ENCODE measurements around the gene MLXIPL. TPM values are rescaled to one million over a fixed set of nuclear protein-coding genes. Genes with fewer than 3 reads are reported as not detected.
"Not testable (repeated sequence)": the region's sequence is repeated elsewhere in the genome, so short reads cannot be mapped to it uniquely, and the experiment has no call there.

MLXIPL gene
- total RNA-seq: not detected in 2 replicates

GRCh38 chr7:73623798-73624668 is at the start of gene MLXIPL:
MLXIPL (minus strand) TSS chr7:73624522; CDS start chr7:73624492, 30 bp downstream.
- Mint-ChIP-seq H3K36me3 (ENCODE audit: low read depth) (no peaks in the 10 kb centered on the region), H3K27me3 (peaks cover 55% of the 10 kb centered on the region), H3K4me1 (peaks cover 4% of the 10 kb centered on the region), H3K4me3 (peak within 1 kb of the TSS; percentile 34), H3K9me3 (no peaks in the 10 kb centered on the region), H3K27ac (no peak within 1 kb of the TSS)
- peak; percentile 88 for DNase-seq
- intact Hi-C loops (cut with micrococcal nuclease): loop anchor here (1.0 kb wide), 1 partner anchor 43 kb away; the partner anchor contains the start of gene VPS37D

GRCh38 chr7:73671857-73672445 is 47.6 kb upstream of the MLXIPL start:
- intact Hi-C loops (cut with micrococcal nuclease): no loop called here

GRCh38 chr7:73671322-73671661 is 47.0 kb upstream of the MLXIPL start:
- intact Hi-C loops (cut with micrococcal nuclease): no loop called here
- Mint-ChIP-seq H3K27ac (no peak overlapping the region), H3K4me1 (peaks cover 9% of the 10 kb centered on the region), H3K9me3 (no peaks in the 10 kb centered on the region), H3K27me3 (peaks cover 24% of the 10 kb centered on the region), H3K36me3 (ENCODE audit: low read depth) (no peaks in the 10 kb centered on the region), H3K4me3 (no peak overlapping the region)
- DNase-seq: no peak

More at GRCh38 chr7:73671857-73672445, 47.6 kb upstream of the MLXIPL start:
- H3K4me1 Mint-ChIP-seq: peaks cover 9% of the 10 kb centered on the region
- no peaks in the 10 kb centered on the region for H3K9me3 Mint-ChIP-seq
- H3K4me3 Mint-ChIP-seq: no peak overlapping the region
- DNase-seq: no peak
- no peaks in the 10 kb centered on the region for H3K36me3 Mint-ChIP-seq (ENCODE audit: low read depth)
- H3K27me3 Mint-ChIP-seq: peaks cover 24% of the 10 kb centered on the region
- no peak overlapping the region for H3K27ac Mint-ChIP-seq

- peaks cover 33% of the 10 kb centered on the region for H3K27me3 Mint-ChIP-seq
Measured at GRCh38 chr7:73669858-73670385, 45.6 kb upstream of the MLXIPL start.

GRCh38 chr7:73669288-73669701 is 45.0 kb upstream of the MLXIPL start:
- Mint-ChIP-seq H3K9me3 (no peaks in the 10 kb centered on the region), H3K4me1 (peaks cover 13% of the 10 kb centered on the region), H3K27ac (peak overlapping the region; percentile 49), H3K27me3 (peaks cover 37% of the 10 kb centered on the region), H3K4me3 (no peak overlapping the region), H3K36me3 (ENCODE audit: low read depth) (no peaks in the 10 kb centered on the region)
- intact Hi-C loops (cut with micrococcal nuclease): loop anchor here (5.0 kb wide), 1 partner anchor 147 kb away; the partner anchor contains the start of gene BAZ1B
- no peak for DNase-seq

More at GRCh38 chr7:73669858-73670385, 45.6 kb upstream of the MLXIPL start:
- Mint-ChIP-seq H3K4me3 (no peak overlapping the region), H3K27ac (no peak overlapping the region), H3K9me3 (no peaks in the 10 kb centered on the region), H3K36me3 (ENCODE audit: low read depth) (no peaks in the 10 kb centered on the region), H3K4me1 (peaks cover 13% of the 10 kb centered on the region)
- DNase-seq: no peak
- intact Hi-C loops (cut with micrococcal nuclease): loop anchor here (5.0 kb wide), 1 partner anchor 148 kb away; the partner anchor contains the start of gene BAZ1B

GRCh38 chr7:73668886-73669230 is 44.5 kb upstream of the MLXIPL start:
- DNase-seq: no peak
- peaks cover 40% of the 10 kb centered on the region for H3K27me3 Mint-ChIP-seq
- peaks cover 13% of the 10 kb centered on the region for H3K4me1 Mint-ChIP-seq
- no peaks in the 10 kb centered on the region for H3K36me3 Mint-ChIP-seq (ENCODE audit: low read depth)
- no peak overlapping the region for H3K27ac Mint-ChIP-seq
- peak overlapping the region; percentile 78 for H3K4me3 Mint-ChIP-seq
- intact Hi-C loops (cut with micrococcal nuclease): loop anchor here (5.0 kb wide), 1 partner anchor 147 kb away; the partner anchor contains the start of gene BAZ1B
- H3K9me3 Mint-ChIP-seq: no peaks in the 10 kb centered on the region

- intact Hi-C loops (cut with micrococcal nuclease): loop anchor here (5.0 kb wide), 1 partner anchor 146 kb away; the partner anchor contains the start of gene BAZ1B
- H3K4me3 Mint-ChIP-seq: peak overlapping the region; percentile 81
Measured at GRCh38 chr7:73668103-73668885, 44.0 kb upstream of the MLXIPL start.

GRCh38 chr7:73667344-73668102 is 43.2 kb upstream of the MLXIPL start, which contains the start of gene VPS37D:
VPS37D (plus strand) TSS chr7:73667831; CDS start chr7:73667959, 128 bp downstream.
- peak; percentile 98 for DNase-seq
- peaks cover 13% of the 10 kb centered on the region for H3K4me1 Mint-ChIP-seq
- no peaks in the 10 kb centered on the region for H3K36me3 Mint-ChIP-seq (ENCODE audit: low read depth)
- H3K27ac Mint-ChIP-seq: no peak within 1 kb of the TSS
- H3K27me3 Mint-ChIP-seq: peaks cover 46% of the 10 kb centered on the region
- peaks cover 6% of the 10 kb centered on the region for H3K9me3 Mint-ChIP-seq
- H3K4me3 Mint-ChIP-seq: peak within 1 kb of the TSS; percentile 81
- intact Hi-C loops (cut with micrococcal nuclease): loop anchor here (1.0 to 5.0 kb wide), 5 partner anchors 16 to 145 kb away; partner anchors contain the start of genes ABHD11, BAZ1B, BUD23 and DNAJC30

More at GRCh38 chr7:73668103-73668885, 44.0 kb upstream of the MLXIPL start:
- no peak overlapping the region for H3K27ac Mint-ChIP-seq
- peaks cover 1% of the 10 kb centered on the region for H3K9me3 Mint-ChIP-seq
- no peak for DNase-seq
- no peaks in the 10 kb centered on the region for H3K36me3 Mint-ChIP-seq (ENCODE audit: low read depth)
- H3K27me3 Mint-ChIP-seq: peaks cover 42% of the 10 kb centered on the region
- peaks cover 13% of the 10 kb centered on the region for H3K4me1 Mint-ChIP-seq

- H3K9me3 Mint-ChIP-seq: peaks cover 6% of the 10 kb centered on the region
- H3K4me3 Mint-ChIP-seq: no peak overlapping the region
- no peaks in the 10 kb centered on the region for H3K36me3 Mint-ChIP-seq (ENCODE audit: low read depth)
- intact Hi-C loops (cut with micrococcal nuclease): no loop called here
- peaks cover 7% of the 10 kb centered on the region for H3K4me1 Mint-ChIP-seq
- H3K27me3 Mint-ChIP-seq: peaks cover 33% of the 10 kb centered on the region
- no peak overlapping the region for H3K27ac Mint-ChIP-seq
- no peak for DNase-seq
Measured at GRCh38 chr7:73663033-73663432, 38.7 kb upstream of the MLXIPL start.

- DNase-seq; H3K36me3 Mint-ChIP-seq (ENCODE audit: low read depth); H3K4me1 Mint-ChIP-seq; H3K4me3 Mint-ChIP-seq; intact Hi-C loops (cut with micrococcal nuclease); H3K9me3 Mint-ChIP-seq; H3K27ac Mint-ChIP-seq: not testable (repeated sequence)
- peaks cover 26% of the 10 kb centered on the region for H3K27me3 Mint-ChIP-seq
Measured at GRCh38 chr7:73660594-73660993, 36.3 kb upstream of the MLXIPL start.

GRCh38 chr7:73659983-73660382 is 35.7 kb upstream of the MLXIPL start:
- no peak for DNase-seq
- Mint-ChIP-seq H3K4me3 (no peak overlapping the region), H3K36me3 (ENCODE audit: low read depth) (no peaks in the 10 kb centered on the region), H3K9me3 (peaks cover 6% of the 10 kb centered on the region), H3K27ac (no peak overlapping the region), H3K27me3 (peaks cover 22% of the 10 kb centered on the region), H3K4me1 (no peaks in the 10 kb centered on the region)
- intact Hi-C loops (cut with micrococcal nuclease): no loop called here

GRCh38 chr7:73655309-73655708 is 31.0 kb upstream of the MLXIPL start:
- not testable (repeated sequence) for H3K36me3 Mint-ChIP-seq (ENCODE audit: low read depth); DNase-seq; H3K4me3 Mint-ChIP-seq

More at GRCh38 chr7:73655309-73655708, 31.0 kb upstream of the MLXIPL start:
- H3K4me1 Mint-ChIP-seq; H3K27ac Mint-ChIP-seq; intact Hi-C loops (cut with micrococcal nuclease); H3K9me3 Mint-ChIP-seq: not testable (repeated sequence)
- H3K27me3 Mint-ChIP-seq: peaks cover 14% of the 10 kb centered on the region
